Esophagus squamous epithelium (tissue), 4 donors: ENCODE results near the gene IGSF5.

Experiments used
- CTCF ChIP-seq, 6 experiments: fragments of 450-650 bp in 4 of 6; fragments of 200-600 bp in 2 of 6; sonication (generic) in 2 of 6; IDR thresholded peaks; one replicate each; pipeline ENCODE4 v1.5.1; 2016 to 2019; ENCODE audit warnings: antibody characterized with exemption in 6 of 6, mild to moderate bottlenecking in 4 of 6, moderate library complexity in 4 of 6
- POLR2A ChIP-seq, 4 donors: fragments of 450-650 bp; IDR thresholded peaks; one replicate each; pipeline ENCODE4 v1.6.1; 2017; ENCODE audit warnings: antibody characterized with exemption in 4 of 4, mild to moderate bottlenecking in 4 of 4, moderate library complexity in 3 of 4

- TF ChIP-seq CTCF (IDR thresholded peaks at IDR 0.05) (no peak), POLR2A (IDR thresholded peaks at IDR 0.05) (no peak)
Observed at GRCh38 chr21:39849014-39849655, 104.2 kb downstream of the IGSF5 start.
